GM12801 (cell line): Measurements from ENCODE around the gene GPC6.

ENCODE experiments used
- CTCF ChIP-seq: IDR thresholded peaks from one replicate; pipeline ENCODE4 v1.5.1; 2011; ENCODE audit warnings: control low read depth; ENCODE audit not compliant: insufficient read length; ENCODE audit errors: extremely low read depth

GPC6 gene

GRCh38 chr13:93673885-93674284 is 447.3 kb downstream of the GPC6 start:
- TF ChIP-seq CTCF: no peak

GRCh38 chr13:93674337-93674755 is 447.7 kb downstream of the GPC6 start:
- TF ChIP-seq CTCF: no peak

DNA sequence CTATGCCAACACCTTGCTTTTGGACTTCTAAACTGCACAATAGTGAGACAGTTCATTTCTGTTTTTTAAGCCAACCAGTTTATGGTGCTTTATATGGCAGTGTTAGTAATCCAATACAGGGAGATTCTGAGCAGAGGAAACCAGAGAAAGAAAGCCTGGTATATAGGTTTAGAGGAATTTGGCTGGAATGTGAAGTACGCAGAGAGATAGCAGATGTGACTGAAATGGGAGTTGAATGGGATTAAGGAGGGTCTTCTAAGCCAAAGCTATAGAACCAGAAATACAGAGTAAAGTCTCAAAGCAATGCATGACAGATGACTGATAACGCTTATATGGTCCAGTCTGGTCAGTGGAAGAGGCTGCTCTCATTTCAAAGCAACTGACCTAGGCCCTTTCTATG is 453.7 kb downstream of the GPC6 start:
- no peak for TF ChIP-seq CTCF

GRCh38 chr13:93685900-93686299 is 459.3 kb downstream of the GPC6 start:
- no peak for TF ChIP-seq CTCF

GRCh38 chr13:93686399-93686798 is 459.8 kb downstream of the GPC6 start:
- no peak for TF ChIP-seq CTCF

- no peak for TF ChIP-seq CTCF
These were observed 460.7 kb downstream of the GPC6 start for GRCh38 chr13:93687261-93687660.

DNA sequence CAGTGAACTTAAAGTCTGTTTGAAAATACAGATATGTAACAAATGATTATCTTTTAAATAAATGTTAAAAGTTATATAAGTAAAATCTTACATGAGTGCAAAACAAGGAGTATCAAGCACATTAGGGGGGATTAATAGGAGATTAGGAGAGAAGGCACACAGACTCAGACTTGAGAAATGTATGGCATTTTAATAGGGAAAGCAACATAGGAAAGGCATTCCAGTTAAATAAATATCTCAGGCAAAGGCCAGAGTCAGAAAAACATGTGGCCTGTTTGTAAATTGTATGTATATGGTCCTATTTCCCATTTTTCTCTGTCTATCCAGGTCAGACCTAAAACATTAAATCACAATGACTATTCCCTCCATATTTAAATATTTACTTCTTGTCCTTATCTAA is 462.7 kb downstream of the GPC6 start:
- TF ChIP-seq CTCF: no peak

GRCh38 chr13:93690139-93690538 is 463.5 kb downstream of the GPC6 start:
- TF ChIP-seq CTCF: no peak
